Measurements from ENCODE around the gene L2HGDH. TPM values are rescaled to one million over a fixed set of nuclear protein-coding genes. Genes with fewer than 3 reads are reported as not detected.

L2HGDH gene
- total RNA-seq, 1 experiment from 2014 or later = 16.9 TPM

- Histone ChIP-seq H3K79me2 (ENCODE audit: insufficient read depth, low read length) (peaks cover 11% of the 10 kb centered on the region; the same call in 1 of the 2 replicates), H4K20me1 (ENCODE audit: insufficient read depth) (no peaks in the 10 kb centered on the region), H3K9ac (ENCODE audit: low read length) (no peak overlapping the region), H3K9me3 (ENCODE audit: control insufficient read depth in 1 of 2, insufficient read depth in 1 of 2, low read depth in 1 of 2, low read length in 2 of 2) (no peaks in the 10 kb centered on the region), H3K4me1 (ENCODE audit: control insufficient read depth in 1 of 2, insufficient read depth in 2 of 2, low read length in 2 of 2) (peaks cover 0 to 11% of the 10 kb centered on the region in 2 experiments; a peak in 1 of 4 replicates), H3K4me3 (replicated peaks in 1 of 2; ENCODE audit: low read depth in 1 of 2, low read length in 2 of 2) (no peak overlapping the region), H3K4me2 (ENCODE audit: low read length) (no peak overlapping the region), H3K36me3 (ENCODE audit: control insufficient read depth in 1 of 2, insufficient read depth in 2 of 2, low read length in 2 of 2) (no peaks in the 10 kb centered on the region), H3K27me3 (ENCODE audit: insufficient read depth, low read length) (no peaks in the 10 kb centered on the region), H3K27ac (ENCODE audit: low read depth, low read length) (no peak overlapping the region), H3K9me2 (ENCODE audit: insufficient read depth) (no peaks in the 10 kb centered on the region), H2AFZ (ENCODE audit: low read depth, low read length, poor library complexity, severe bottlenecking) (no peak overlapping the region)
- no TSS peak for BruUV-seq (replicated peaks)
- no peak for ATAC-seq
- intact Hi-C loops (cut with micrococcal nuclease) = no loop called here
- no peak for TF ChIP-seq RAD21 (IDR thresholded peaks at IDR 0.05; ENCODE audit: low read depth)
- no peak for TF ChIP-seq ZNF274 (IDR thresholded peaks at IDR 0.05; ENCODE audit: low read depth, low read length)
- no peak for TF ChIP-seq JUND (IDR thresholded peaks at IDR 0.05)
- TF ChIP-seq CEBPB (IDR thresholded peaks at IDR 0.05; ENCODE audit: low read depth) = no peak
- TF ChIP-seq, protein P1, sequence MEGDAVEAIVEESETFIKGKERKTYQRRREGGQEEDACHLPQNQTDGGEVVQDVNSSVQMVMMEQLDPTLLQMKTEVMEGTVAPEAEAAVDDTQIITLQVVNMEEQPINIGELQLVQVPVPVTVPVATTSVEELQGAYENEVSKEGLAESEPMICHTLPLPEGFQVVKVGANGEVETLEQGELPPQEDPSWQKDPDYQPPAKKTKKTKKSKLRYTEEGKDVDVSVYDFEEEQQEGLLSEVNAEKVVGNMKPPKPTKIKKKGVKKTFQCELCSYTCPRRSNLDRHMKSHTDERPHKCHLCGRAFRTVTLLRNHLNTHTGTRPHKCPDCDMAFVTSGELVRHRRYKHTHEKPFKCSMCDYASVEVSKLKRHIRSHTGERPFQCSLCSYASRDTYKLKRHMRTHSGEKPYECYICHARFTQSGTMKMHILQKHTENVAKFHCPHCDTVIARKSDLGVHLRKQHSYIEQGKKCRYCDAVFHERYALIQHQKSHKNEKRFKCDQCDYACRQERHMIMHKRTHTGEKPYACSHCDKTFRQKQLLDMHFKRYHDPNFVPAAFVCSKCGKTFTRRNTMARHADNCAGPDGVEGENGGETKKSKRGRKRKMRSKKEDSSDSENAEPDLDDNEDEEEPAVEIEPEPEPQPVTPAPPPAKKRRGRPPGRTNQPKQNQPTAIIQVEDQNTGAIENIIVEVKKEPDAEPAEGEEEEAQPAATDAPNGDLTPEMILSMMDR (IDR thresholded peaks at IDR 0.05 in 2 of 3, conservative IDR thresholded peaks at IDR 0.05 in 1 of 3; ENCODE audit: borderline replicate concordance in 1 of 3, insufficient read depth in 1 of 3, low read depth in 2 of 3, low read length in 2 of 3) = no peak
- TF ChIP-seq, protein P2, sequence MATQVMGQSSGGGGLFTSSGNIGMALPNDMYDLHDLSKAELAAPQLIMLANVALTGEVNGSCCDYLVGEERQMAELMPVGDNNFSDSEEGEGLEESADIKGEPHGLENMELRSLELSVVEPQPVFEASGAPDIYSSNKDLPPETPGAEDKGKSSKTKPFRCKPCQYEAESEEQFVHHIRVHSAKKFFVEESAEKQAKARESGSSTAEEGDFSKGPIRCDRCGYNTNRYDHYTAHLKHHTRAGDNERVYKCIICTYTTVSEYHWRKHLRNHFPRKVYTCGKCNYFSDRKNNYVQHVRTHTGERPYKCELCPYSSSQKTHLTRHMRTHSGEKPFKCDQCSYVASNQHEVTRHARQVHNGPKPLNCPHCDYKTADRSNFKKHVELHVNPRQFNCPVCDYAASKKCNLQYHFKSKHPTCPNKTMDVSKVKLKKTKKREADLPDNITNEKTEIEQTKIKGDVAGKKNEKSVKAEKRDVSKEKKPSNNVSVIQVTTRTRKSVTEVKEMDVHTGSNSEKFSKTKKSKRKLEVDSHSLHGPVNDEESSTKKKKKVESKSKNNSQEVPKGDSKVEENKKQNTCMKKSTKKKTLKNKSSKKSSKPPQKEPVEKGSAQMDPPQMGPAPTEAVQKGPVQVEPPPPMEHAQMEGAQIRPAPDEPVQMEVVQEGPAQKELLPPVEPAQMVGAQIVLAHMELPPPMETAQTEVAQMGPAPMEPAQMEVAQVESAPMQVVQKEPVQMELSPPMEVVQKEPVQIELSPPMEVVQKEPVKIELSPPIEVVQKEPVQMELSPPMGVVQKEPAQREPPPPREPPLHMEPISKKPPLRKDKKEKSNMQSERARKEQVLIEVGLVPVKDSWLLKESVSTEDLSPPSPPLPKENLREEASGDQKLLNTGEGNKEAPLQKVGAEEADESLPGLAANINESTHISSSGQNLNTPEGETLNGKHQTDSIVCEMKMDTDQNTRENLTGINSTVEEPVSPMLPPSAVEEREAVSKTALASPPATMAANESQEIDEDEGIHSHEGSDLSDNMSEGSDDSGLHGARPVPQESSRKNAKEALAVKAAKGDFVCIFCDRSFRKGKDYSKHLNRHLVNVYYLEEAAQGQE (IDR thresholded peaks at IDR 0.05; ENCODE audit: low read depth) = no peak
- TF ChIP-seq ZBTB33 (IDR thresholded peaks at IDR 0.05; ENCODE audit: extremely low read depth, insufficient replicate concordance, low read length) = no peak
- no peak for TF ChIP-seq ATF3 (IDR thresholded peaks at IDR 0.05)
- no peak for TF ChIP-seq EGR1 (IDR thresholded peaks at IDR 0.05; ENCODE audit: low read depth)
- TF ChIP-seq SP1 (IDR thresholded peaks at IDR 0.05; ENCODE audit: low read depth) = no peak
- TF ChIP-seq YY1 (IDR thresholded peaks at IDR 0.05; ENCODE audit: extremely low read depth, insufficient replicate concordance, low read depth, low read length) = no peak
- no peak for TF ChIP-seq CBX3 (IDR thresholded peaks at IDR 0.05; ENCODE audit: low read depth)
- TF ChIP-seq TCF7L2 (IDR thresholded peaks at IDR 0.05; ENCODE audit: borderline replicate concordance, extremely low read depth, insufficient read depth, insufficient read length) = no peak
- no peak for TF ChIP-seq SRF (IDR thresholded peaks at IDR 0.05; ENCODE audit: low read depth)
- ChIA-PET POLR2A (no interaction called here), CTCF (no interaction called here), RAD21 (ENCODE audit: low non-redundant PET in 1 of 2, low total read pairs in 2 of 2, uncharacterized antibody in 2 of 2, unreplicated experiment in 2 of 2) (interaction anchor here in 1 of 2 experiments (0.6 kb wide), 1 partner anchor 11 kb away, joined by 4 read pairs; no protein-coding TSS in a partner anchor)
- DNase-seq (ENCODE audit: low read depth, low spot score) = no peak
Observed at GRCh38 chr14:50218501-50218900, 93.5 kb downstream of the L2HGDH start.

All from HCT116 (cell line).